BLaER1 treated with 17β-estradiol and CSF1 and Interleukin-3, amounts not matched to agents 10 nM and 100 nM (cell line): Measurements from ENCODE around the gene CDC26.
A peak's percentile ranks its signal among the peaks of the same experiment; 100 is the strongest.

Source experiments
- H3K27ac ChIP-seq, 11 experiments: shearing (Covaris generic); formaldehyde crosslinking; 2 replicates each; pipeline ENCODE4 v1.8.1; 2022
- H3K27me3 ChIP-seq, 11 experiments: shearing (Covaris generic); formaldehyde crosslinking; 2 replicates each; pipeline ENCODE4 v1.8.1; 2022
- H3K36me3 ChIP-seq, 11 experiments: shearing (Covaris generic); formaldehyde crosslinking; 2 replicates each; pipeline ENCODE4 v1.8.1; 2022
- H3K4me1 ChIP-seq, 10 experiments: shearing (Covaris generic); formaldehyde crosslinking; 2 replicates each; pipeline ENCODE4 v1.8.1; 2022
- H3K4me2 ChIP-seq, 11 experiments: shearing (Covaris generic); formaldehyde crosslinking; 2 replicates each; pipeline ENCODE4 v1.8.1; 2022
- H3K4me3 ChIP-seq, 10 experiments: shearing (Covaris generic); formaldehyde crosslinking; 2 replicates each; pipeline ENCODE4 v1.8.1; 2022
- H3K9ac ChIP-seq, 11 experiments: shearing (Covaris generic); formaldehyde crosslinking; 2 replicates each; pipeline ENCODE4 v1.8.1; 2022
- H3K9me3 ChIP-seq, 11 experiments: shearing (Covaris generic); formaldehyde crosslinking; replicated peaks in 1 of 11; 2 replicates each; pipeline ENCODE4 v1.8.1; 2022
- H4K20me1 ChIP-seq, 11 experiments: shearing (Covaris generic); formaldehyde crosslinking; 2 replicates each; pipeline ENCODE4 v1.8.1; 2022
- Cebpa-rat ChIP-seq, 11 experiments: shearing (Covaris generic); IDR thresholded peaks; 2 replicates each; pipeline ENCODE4 v1.8.1; 2022

CDC26 gene

DNA sequence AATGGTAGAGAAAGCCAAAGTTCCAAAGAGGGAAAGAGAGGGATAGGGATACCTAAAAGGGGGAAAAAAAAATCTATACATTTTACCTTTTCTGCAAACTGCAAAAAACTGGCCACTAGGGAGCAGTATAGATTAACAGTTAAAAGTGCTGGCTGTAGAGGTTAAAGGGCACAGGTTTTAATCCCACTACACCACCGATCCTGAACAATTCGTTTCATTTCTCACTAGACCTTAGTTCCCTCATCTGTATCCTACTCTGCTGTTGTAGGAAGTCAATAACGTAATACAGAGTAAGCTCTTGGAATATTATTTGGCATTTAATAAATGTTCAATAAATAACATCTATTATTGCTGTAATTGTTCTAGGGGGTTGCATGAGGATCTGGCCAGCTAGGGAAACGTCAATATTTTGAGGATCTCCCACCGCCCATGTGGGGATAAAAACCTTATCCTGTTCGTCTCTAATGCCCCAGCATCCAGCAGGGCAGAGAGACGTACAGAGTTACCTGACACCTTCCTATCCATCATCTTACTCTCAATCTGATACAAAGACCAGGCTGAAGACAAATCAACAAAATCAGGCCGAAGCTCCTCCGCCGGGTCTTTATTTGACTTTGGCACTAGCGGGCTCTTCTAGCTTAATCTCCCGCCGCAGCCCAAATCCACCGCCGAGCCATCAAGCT, 757 bp downstream of the CDC26 start:
- TF ChIP-seq Cebpa-rat (IDR thresholded peaks at IDR 0.05) = no peak
- Histone ChIP-seq H3K36me3 (peaks cover 67 to 73% (median 70%) of the 10 kb centered on the region in 11 experiments), H3K9ac (peak overlapping the region; percentile 87 to 97 (median 92)), H4K20me1 (peaks cover 0 to 17% (median 5%) of the 10 kb centered on the region in 11 experiments; a peak in 11 of 22 replicates), H3K4me1 (peaks cover 22 to 41% (median 33%) of the 10 kb centered on the region in 10 experiments), H3K4me3 (peak overlapping the region; percentile 72 to 97 (median 86)), H3K4me2 (peak overlapping the region; percentile 81 to 96 (median 90)), H3K9me3 (no peaks in the 10 kb centered on the region), H3K27me3 (no peaks in the 10 kb centered on the region), H3K27ac (peak overlapping the region; percentile 84 to 96 (median 92))

DNA sequence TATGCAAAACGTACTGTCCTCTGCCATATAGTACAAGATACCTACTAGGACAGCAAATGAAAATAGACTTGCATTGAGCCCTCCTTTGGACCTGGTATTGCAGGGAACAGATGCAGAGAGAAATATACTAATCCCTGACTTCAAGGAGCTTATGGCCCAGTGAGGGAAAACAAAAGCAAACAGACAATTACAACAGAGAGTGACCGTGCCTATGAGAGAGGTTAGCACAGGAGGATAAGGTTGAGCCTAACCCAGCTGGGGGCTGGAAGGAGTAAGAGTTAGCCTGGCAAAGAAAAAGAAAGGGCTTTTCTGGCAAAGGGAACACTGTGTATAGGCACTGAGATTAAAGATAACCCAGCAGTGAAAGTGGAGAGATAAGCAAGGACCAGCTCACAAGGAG, 5.5 kb downstream of the CDC26 start:
- Histone ChIP-seq H3K27ac (no peak overlapping the region), H3K36me3 (peaks cover 79 to 86% (median 84%) of the 10 kb centered on the region in 11 experiments), H4K20me1 (peaks cover 0 to 23% (median 0%) of the 10 kb centered on the region in 11 experiments; a peak in 5 of 22 replicates), H3K4me2 (no peak overlapping the region), H3K4me3 (no peak overlapping the region), H3K27me3 (no peaks in the 10 kb centered on the region), H3K9me3 (no peaks in the 10 kb centered on the region), H3K4me1 (peaks cover 3 to 12% (median 9%) of the 10 kb centered on the region in 10 experiments; a peak in 15 of 20 replicates), H3K9ac (no peak overlapping the region)
- no peak for TF ChIP-seq Cebpa-rat (IDR thresholded peaks at IDR 0.05)

- Histone ChIP-seq H3K9ac (no peak overlapping the region), H3K36me3 (peaks cover 80 to 91% (median 88%) of the 10 kb centered on the region in 11 experiments), H3K4me1 (peaks cover 3 to 12% (median 9%) of the 10 kb centered on the region in 10 experiments; a peak in 15 of 20 replicates), H3K4me2 (no peak overlapping the region), H4K20me1 (peaks cover 0 to 22% (median 0%) of the 10 kb centered on the region in 11 experiments; a peak in 5 of 22 replicates), H3K27ac (no peak overlapping the region), H3K4me3 (no peak overlapping the region), H3K9me3 (no peaks in the 10 kb centered on the region), H3K27me3 (no peaks in the 10 kb centered on the region)
- no peak for TF ChIP-seq Cebpa-rat (IDR thresholded peaks at IDR 0.05)
These were observed 6.0 kb downstream of the CDC26 start for GRCh38 chr9:113269355-113269754.

DNA sequence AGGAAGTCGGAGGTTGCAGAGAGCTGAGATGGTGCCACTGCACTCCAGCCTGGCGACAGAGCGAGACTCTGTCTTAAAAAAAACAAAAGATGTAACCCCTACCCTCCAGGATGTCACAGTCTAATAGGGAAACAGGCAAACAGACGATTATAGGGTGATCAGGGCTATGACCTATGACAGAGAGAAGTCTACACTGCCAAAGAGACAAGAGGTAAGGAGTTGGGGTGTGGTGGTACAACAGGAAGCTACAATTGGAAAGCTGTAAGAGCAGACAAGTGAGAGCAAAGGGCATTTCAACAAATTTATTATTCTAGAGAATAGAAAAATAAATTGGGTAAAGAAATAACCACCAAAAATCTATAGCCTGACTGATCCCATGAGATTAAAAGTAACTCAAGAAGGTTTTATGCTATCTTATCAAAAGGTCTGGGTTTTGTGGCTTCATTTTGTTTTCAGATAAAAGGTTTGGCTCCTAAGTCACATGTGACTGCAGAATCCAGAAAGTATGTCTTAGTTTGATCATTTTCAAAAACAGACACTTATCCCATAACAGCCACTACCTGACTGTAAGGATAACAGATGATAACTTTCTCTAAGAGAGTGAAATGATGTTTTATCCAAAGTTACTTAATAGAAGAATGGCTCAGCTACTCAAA, 7.3 kb downstream of the CDC26 start:
- Histone ChIP-seq H3K36me3 (peaks cover 85 to 98% (median 92%) of the 10 kb centered on the region in 11 experiments), H3K9me3 (no peaks in the 10 kb centered on the region), H4K20me1 (peaks cover 0 to 17% (median 0%) of the 10 kb centered on the region in 11 experiments; a peak in 4 of 22 replicates), H3K4me2 (no peak overlapping the region), H3K27ac (no peak overlapping the region), H3K9ac (no peak overlapping the region), H3K4me1 (no peaks in the 10 kb centered on the region), H3K4me3 (no peak overlapping the region), H3K27me3 (no peaks in the 10 kb centered on the region)
- no peak for TF ChIP-seq Cebpa-rat (IDR thresholded peaks at IDR 0.05)

GRCh38 chr9:113266174-113266573, 9.2 kb downstream of the CDC26 start:
- Histone ChIP-seq H3K9me3 (no peaks in the 10 kb centered on the region), H4K20me1 (peaks cover 0 to 17% (median 0%) of the 10 kb centered on the region in 11 experiments; a peak in 3 of 22 replicates), H3K27me3 (no peaks in the 10 kb centered on the region), H3K4me1 (no peaks in the 10 kb centered on the region), H3K27ac (no peak overlapping the region), H3K4me3 (no peak overlapping the region), H3K9ac (no peak overlapping the region), H3K4me2 (no peak overlapping the region), H3K36me3 (peaks cover 85 to 98% (median 92%) of the 10 kb centered on the region in 11 experiments)
- TF ChIP-seq Cebpa-rat (IDR thresholded peaks at IDR 0.05) = no peak

DNA sequence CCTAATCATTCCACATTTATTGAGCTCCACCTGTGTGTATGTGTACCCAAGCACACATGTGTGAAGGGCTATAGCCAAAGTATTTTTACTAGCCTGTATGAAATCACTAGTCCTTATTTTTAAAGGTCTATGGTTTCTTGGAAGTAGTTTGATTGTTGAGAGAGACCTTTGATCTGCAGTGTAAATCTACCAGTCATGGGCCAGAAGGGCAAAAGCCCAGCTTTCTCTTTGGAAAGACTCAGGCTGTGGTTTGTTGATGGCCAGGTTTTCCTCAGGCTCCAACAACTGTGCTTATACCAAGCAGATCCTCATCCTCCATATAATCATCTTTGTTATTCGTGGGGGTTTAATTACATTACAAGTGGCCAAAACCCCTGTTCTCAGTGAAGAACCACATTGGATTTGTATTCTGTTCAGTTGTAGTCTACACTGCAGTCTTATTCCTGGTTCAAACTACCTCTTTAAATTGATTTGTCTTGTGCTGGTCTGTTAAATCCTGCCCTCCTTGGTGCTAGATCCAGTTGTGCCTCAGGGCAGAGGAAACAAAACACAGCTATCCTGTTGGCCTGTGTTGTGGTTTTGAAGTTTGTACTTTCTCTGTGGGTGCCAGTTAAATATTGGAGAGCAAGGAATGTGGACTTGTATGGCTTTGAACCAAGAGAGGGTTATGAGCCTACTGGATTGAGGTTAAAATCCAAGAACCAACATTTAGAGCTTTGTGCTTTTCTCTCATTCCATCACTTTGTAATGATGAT, 13.3 kb downstream of the CDC26 start:
- TF ChIP-seq Cebpa-rat (IDR thresholded peaks at IDR 0.05) = no peak
- Histone ChIP-seq H3K27ac (no peak overlapping the region), H3K4me2 (no peak overlapping the region), H3K4me1 (no peaks in the 10 kb centered on the region), H3K36me3 (peaks cover 85 to 98% (median 90%) of the 10 kb centered on the region in 11 experiments), H3K27me3 (no peaks in the 10 kb centered on the region), H3K4me3 (no peak overlapping the region), H3K9ac (no peak overlapping the region), H3K9me3 (no peaks in the 10 kb centered on the region), H4K20me1 (no peaks in the 10 kb centered on the region; a peak in 1 of 22 replicates)

GRCh38 chr9:113258282-113258681, 17.1 kb downstream of the CDC26 start:
- H4K20me1 ChIP-seq = peaks cover 0 to 30% (median 0%) of the 10 kb centered on the region in 11 experiments; a peak in 5 of 22 replicates
- no peaks in the 10 kb centered on the region for H3K27me3 ChIP-seq
- no peak overlapping the region for H3K9ac ChIP-seq
- no peak overlapping the region for H3K27ac ChIP-seq
- H3K4me2 ChIP-seq = no peak overlapping the region
- H3K36me3 ChIP-seq = peaks cover 74 to 100% (median 81%) of the 10 kb centered on the region in 11 experiments
- no peaks in the 10 kb centered on the region for H3K9me3 ChIP-seq
- no peak for TF ChIP-seq Cebpa-rat (IDR thresholded peaks at IDR 0.05)
- H3K4me1 ChIP-seq = peaks cover 0 to 25% (median 8%) of the 10 kb centered on the region in 10 experiments; a peak in 11 of 20 replicates
- H3K4me3 ChIP-seq = no peak overlapping the region

DNA sequence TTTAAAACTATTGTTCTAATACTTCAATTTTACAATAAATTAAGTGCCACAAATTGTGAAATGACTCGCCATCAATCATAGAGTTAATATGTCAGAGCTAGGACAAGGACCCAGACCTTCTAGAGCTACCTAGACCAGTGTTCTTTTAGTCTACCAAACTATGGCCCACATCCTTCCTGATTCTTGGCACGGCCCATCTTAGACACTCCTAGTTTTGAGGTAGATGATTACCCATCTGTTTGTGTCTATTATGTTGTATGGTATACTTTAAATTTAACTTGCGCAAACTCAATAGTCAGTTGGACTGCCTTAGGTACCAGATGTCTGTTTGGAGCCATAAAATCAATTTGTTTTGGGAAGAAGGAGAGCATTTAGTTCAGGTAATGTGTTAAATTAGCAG, 17.5 kb downstream of the CDC26 start:
- Histone ChIP-seq H3K9ac (no peak overlapping the region), H3K27ac (no peak overlapping the region), H3K4me1 (peaks cover 0 to 25% (median 8%) of the 10 kb centered on the region in 10 experiments; a peak in 11 of 20 replicates), H3K36me3 (peaks cover 71 to 100% (median 79%) of the 10 kb centered on the region in 11 experiments), H4K20me1 (peaks cover 0 to 34% (median 0%) of the 10 kb centered on the region in 11 experiments; a peak in 5 of 22 replicates), H3K4me3 (no peak overlapping the region), H3K4me2 (no peak overlapping the region), H3K27me3 (no peaks in the 10 kb centered on the region), H3K9me3 (no peaks in the 10 kb centered on the region)
- no peak for TF ChIP-seq Cebpa-rat (IDR thresholded peaks at IDR 0.05)
